ENCODE results near the gene SLC35G2. TPM values are rescaled to one million over a fixed set of nuclear protein-coding genes. Genes with fewer than 3 reads are reported as not detected.

Gene SLC35G2
- polyA plus RNA-seq (2013): 6.7 TPM

DNA sequence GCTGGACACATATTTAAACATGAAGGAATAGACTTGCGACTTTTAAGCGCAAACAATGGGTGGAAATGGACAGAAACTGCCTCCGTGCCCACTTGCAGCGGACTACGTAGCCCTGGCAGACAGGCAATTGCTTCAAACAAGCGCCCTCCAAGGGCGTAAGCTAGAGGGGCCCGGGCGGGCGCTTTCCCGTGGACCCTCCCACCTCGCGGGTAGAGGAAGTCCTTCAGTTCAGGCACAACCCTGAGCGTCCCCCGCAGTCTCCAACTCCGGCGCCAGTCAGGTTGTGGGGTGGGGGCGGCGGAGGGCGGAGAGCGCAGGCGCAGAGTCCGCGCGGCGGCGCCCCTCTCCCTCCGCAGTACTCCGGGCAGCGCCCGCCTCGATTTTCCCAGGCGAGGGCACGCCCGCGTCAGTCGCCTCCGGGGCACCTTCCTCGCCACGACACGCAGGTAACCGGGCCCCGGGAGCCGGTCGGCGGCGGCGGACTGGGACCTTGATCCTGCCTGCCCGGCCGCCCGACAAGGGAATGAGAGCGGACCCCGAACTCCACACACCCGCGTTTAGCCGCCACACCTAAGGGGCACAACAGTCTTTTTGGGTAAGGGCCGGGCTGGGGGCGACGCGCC lies at the start of gene SLC35G2:
Gene SLC35G2, plus strand, starts transcription at position 358 of the 623 bp plus-strand sequence. CDS start 35,335 bp downstream, outside the sequence.
- H3K27me3 ChIP-seq (replicated peaks in 2 of 5; ENCODE audit: control insufficient read depth in 4 of 5, insufficient read depth in 5 of 5, low read length in 4 of 5): no peaks in the 10 kb centered on the region
- H3K36me3 ChIP-seq (ENCODE audit: control insufficient read depth in 4 of 4, insufficient read depth in 4 of 4, low read length in 3 of 4): peaks cover 0 to 4% (median 0%) of the 10 kb centered on the region in 4 experiments
- H3K4me3 ChIP-seq (ENCODE audit: control insufficient read depth in 1 of 7, extremely low read depth in 1 of 7, insufficient read depth in 4 of 7, low read depth in 2 of 7, low read length in 6 of 7): peak within 1 kb of the TSS; percentile 58 to 92 (median 77)
- peak; percentile 75 to 93 (median 90) for DNase-seq
- WGBS (ENCODE audit: insufficient coverage): 0% methylated on average over 52 of the region's 60 CpGs
- peaks cover 0 to 3% (median 0%) of the 10 kb centered on the region in 5 experiments for H3K9me3 ChIP-seq (ENCODE audit: control extremely low read depth in 1 of 5, control insufficient read depth in 4 of 5, insufficient read depth in 2 of 5, low read depth in 1 of 5, low read length in 4 of 5)
- peak within 1 kb of the TSS; percentile 28 to 74 for H3K27ac ChIP-seq (ENCODE audit: insufficient read depth in 1 of 2, low read depth in 1 of 2, low read length in 2 of 2, poor library complexity in 1 of 2, severe bottlenecking in 2 of 2)
- POLR2A ChIA-PET: interaction anchor here (1.0 to 1.3 kb wide), 2 partner anchors 40 to 43 kb away, joined by 4 to 8 read pairs; partner anchors contain the start of gene NCK1
- H3K4me1 ChIP-seq (ENCODE audit: control extremely low read depth in 1 of 4, control insufficient read depth in 4 of 4, insufficient read depth in 4 of 4, low read length in 3 of 4): peaks cover 2 to 27% (median 15%) of the 10 kb centered on the region in 4 experiments
- CTCF ChIA-PET: interaction anchor here (0.6 to 1.0 kb wide), 5 partner anchors 17 to 202 kb away, joined by 3 read pairs; partner anchors contain the start of genes NCK1 and STAG1

DNA sequence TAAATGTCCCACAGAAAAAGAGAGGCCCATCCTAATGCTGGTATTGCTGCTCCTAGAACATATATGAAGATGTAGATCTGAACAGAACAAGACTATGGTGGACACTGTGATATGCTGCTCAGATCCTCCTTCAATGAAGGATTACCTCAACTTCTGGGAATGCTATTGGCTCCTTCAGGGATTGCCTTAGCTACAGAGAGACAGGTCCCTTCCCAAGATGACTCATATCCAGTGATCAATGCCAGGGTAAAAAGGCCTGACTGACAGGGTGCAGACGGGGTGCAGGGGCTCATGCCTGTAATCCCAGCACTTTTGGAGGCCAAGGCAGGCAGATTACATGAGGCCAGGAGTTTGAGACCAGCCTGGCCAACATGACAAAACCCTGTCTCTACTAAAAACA lies 46.2 kb upstream of the SLC35G2 start:
- no peaks in the 10 kb centered on the region for H3K36me3 ChIP-seq (ENCODE audit: control insufficient read depth in 4 of 4, insufficient read depth in 4 of 4, low read length in 3 of 4)
- H3K9me3 ChIP-seq (ENCODE audit: control extremely low read depth in 1 of 5, control insufficient read depth in 4 of 5, insufficient read depth in 2 of 5, low read depth in 1 of 5, low read length in 4 of 5): no peaks in the 10 kb centered on the region
- ChIA-PET CTCF (interaction anchor here (0.9 kb wide), 1 partner anchor 32 kb away, joined by 3 read pairs; no protein-coding TSS in a partner anchor), POLR2A (no interaction called here)
- DNase-seq: no peak
- H3K4me3 ChIP-seq (ENCODE audit: control insufficient read depth in 1 of 7, extremely low read depth in 1 of 7, insufficient read depth in 4 of 7, low read depth in 2 of 7, low read length in 6 of 7): no peak overlapping the region
- WGBS (ENCODE audit: insufficient coverage): 100% methylated on average over 1 of the region's 1 CpG
- H3K27ac ChIP-seq (ENCODE audit: insufficient read depth in 1 of 2, low read depth in 1 of 2, low read length in 2 of 2, poor library complexity in 1 of 2, severe bottlenecking in 2 of 2): no peak overlapping the region
- no peaks in the 10 kb centered on the region for H3K27me3 ChIP-seq (replicated peaks in 2 of 5; ENCODE audit: control insufficient read depth in 4 of 5, insufficient read depth in 5 of 5, low read length in 4 of 5)
- H3K4me1 ChIP-seq (ENCODE audit: control extremely low read depth in 1 of 4, control insufficient read depth in 4 of 4, insufficient read depth in 4 of 4, low read length in 3 of 4): no peaks in the 10 kb centered on the region

DNA sequence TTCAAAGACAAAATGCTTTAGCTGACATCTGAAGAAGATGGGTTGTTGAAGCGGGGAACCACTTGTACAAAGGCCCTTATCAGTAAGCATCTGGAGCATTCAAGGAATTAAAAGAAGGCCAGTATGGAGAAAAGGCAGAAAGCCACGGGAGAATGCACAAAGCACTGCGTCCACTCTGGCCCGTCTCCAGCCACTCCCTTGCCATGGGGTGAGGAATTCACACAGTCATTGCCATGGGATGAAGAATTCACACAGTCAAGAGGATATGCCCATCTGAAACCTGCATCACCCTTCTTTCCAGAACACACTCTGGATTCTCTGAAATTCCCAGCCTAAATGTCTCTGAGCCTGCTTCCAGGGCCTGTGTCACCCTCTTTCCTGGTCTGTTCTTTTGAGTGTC lies 40.1 kb upstream of the SLC35G2 start:
- ChIA-PET CTCF (interaction anchor here (1.0 to 2.2 kb wide), 2 partner anchors 12 to 15 kb away, joined by 4 to 5 read pairs; no protein-coding TSS in a partner anchor), POLR2A (no interaction called here)
- WGBS (ENCODE audit: insufficient coverage): 95% methylated on average over 4 of the region's 4 CpGs
- Histone ChIP-seq H3K27me3 (replicated peaks in 2 of 5; ENCODE audit: control insufficient read depth in 4 of 5, insufficient read depth in 5 of 5, low read length in 4 of 5) (no peaks in the 10 kb centered on the region), H3K27ac (ENCODE audit: insufficient read depth in 1 of 2, low read depth in 1 of 2, low read length in 2 of 2, poor library complexity in 1 of 2, severe bottlenecking in 2 of 2) (no peak overlapping the region), H3K4me1 (ENCODE audit: control extremely low read depth in 1 of 4, control insufficient read depth in 4 of 4, insufficient read depth in 4 of 4, low read length in 3 of 4) (no peaks in the 10 kb centered on the region), H3K4me3 (ENCODE audit: control insufficient read depth in 1 of 7, extremely low read depth in 1 of 7, insufficient read depth in 4 of 7, low read depth in 2 of 7, low read length in 6 of 7) (no peak overlapping the region), H3K36me3 (ENCODE audit: control insufficient read depth in 4 of 4, insufficient read depth in 4 of 4, low read length in 3 of 4) (no peaks in the 10 kb centered on the region), H3K9me3 (ENCODE audit: control extremely low read depth in 1 of 5, control insufficient read depth in 4 of 5, insufficient read depth in 2 of 5, low read depth in 1 of 5, low read length in 4 of 5) (no peaks in the 10 kb centered on the region)
- no peak for DNase-seq

DNA sequence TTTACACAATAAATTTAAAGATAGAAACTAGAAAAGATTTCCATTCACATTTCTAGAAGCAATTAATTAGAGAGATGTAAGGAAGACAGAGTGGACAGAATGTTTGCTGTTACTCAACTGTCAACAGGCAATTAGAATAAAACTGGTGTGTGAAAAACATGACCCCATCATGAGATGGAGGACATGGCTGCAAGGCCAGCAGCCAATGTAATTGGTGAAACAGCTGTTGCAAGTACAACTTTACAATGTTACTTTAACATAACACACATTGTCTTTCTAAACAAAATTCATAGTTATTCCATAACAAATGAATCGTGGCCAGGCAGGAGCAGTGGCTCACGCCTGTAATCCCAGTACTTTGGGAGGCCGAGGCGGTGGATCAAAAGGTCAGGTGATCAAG lies 38.2 kb upstream of the SLC35G2 start:
- Histone ChIP-seq H3K4me1 (ENCODE audit: control extremely low read depth in 1 of 4, control insufficient read depth in 4 of 4, insufficient read depth in 4 of 4, low read length in 3 of 4) (no peaks in the 10 kb centered on the region), H3K27me3 (replicated peaks in 2 of 5; ENCODE audit: control insufficient read depth in 4 of 5, insufficient read depth in 5 of 5, low read length in 4 of 5) (no peaks in the 10 kb centered on the region), H3K4me3 (ENCODE audit: control insufficient read depth in 1 of 7, extremely low read depth in 1 of 7, insufficient read depth in 4 of 7, low read depth in 2 of 7, low read length in 6 of 7) (no peak overlapping the region), H3K36me3 (ENCODE audit: control insufficient read depth in 4 of 4, insufficient read depth in 4 of 4, low read length in 3 of 4) (no peaks in the 10 kb centered on the region), H3K27ac (ENCODE audit: insufficient read depth in 1 of 2, low read depth in 1 of 2, low read length in 2 of 2, poor library complexity in 1 of 2, severe bottlenecking in 2 of 2) (no peak overlapping the region), H3K9me3 (ENCODE audit: control extremely low read depth in 1 of 5, control insufficient read depth in 4 of 5, insufficient read depth in 2 of 5, low read depth in 1 of 5, low read length in 4 of 5) (no peaks in the 10 kb centered on the region)
- ChIA-PET CTCF (interaction anchor here (0.7 to 2.1 kb wide), 2 partner anchors 28 to 194 kb away, joined by 3 to 4 read pairs; partner anchors contain the start of gene STAG1), POLR2A (no interaction called here)
- no peak for DNase-seq
- WGBS (ENCODE audit: insufficient coverage): 100% methylated on average over 3 of the region's 4 CpGs

DNA sequence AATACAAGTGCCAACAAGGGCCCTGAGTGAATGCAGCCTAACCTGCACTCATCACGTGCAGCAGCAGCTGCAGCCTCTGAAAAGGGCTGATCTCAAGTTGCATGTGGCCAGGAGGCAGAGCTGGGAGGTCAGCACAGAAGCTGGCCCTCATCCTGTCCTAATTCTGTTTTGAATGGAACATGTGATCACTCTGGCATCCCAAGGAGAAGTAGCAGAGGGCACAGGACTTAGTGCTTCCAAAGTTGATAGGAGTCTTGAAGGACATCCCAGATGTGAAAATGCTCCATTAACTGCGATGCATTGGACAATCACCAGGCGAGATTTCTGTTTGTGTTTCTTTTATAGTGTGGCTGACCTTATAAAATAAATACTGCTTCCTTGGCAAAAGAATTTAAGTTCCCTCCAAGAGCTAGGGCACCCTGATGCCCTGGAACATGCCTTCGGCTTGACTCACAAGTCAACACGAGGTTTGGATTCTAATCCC lies 35.2 kb upstream of the SLC35G2 start:
- H3K27ac ChIP-seq (ENCODE audit: insufficient read depth in 1 of 2, low read depth in 1 of 2, low read length in 2 of 2, poor library complexity in 1 of 2, severe bottlenecking in 2 of 2): no peak overlapping the region
- H3K27me3 ChIP-seq (replicated peaks in 2 of 5; ENCODE audit: control insufficient read depth in 4 of 5, insufficient read depth in 5 of 5, low read length in 4 of 5): no peaks in the 10 kb centered on the region
- peaks cover 10 to 18% (median 14%) of the 10 kb centered on the region in 4 experiments for H3K4me1 ChIP-seq (ENCODE audit: control extremely low read depth in 1 of 4, control insufficient read depth in 4 of 4, insufficient read depth in 4 of 4, low read length in 3 of 4)
- no peak overlapping the region for H3K4me3 ChIP-seq (ENCODE audit: control insufficient read depth in 1 of 7, extremely low read depth in 1 of 7, insufficient read depth in 4 of 7, low read depth in 2 of 7, low read length in 6 of 7)
- no peak for DNase-seq
- CTCF ChIA-PET: no interaction called here
- H3K9me3 ChIP-seq (ENCODE audit: control extremely low read depth in 1 of 5, control insufficient read depth in 4 of 5, insufficient read depth in 2 of 5, low read depth in 1 of 5, low read length in 4 of 5): no peaks in the 10 kb centered on the region
- WGBS (ENCODE audit: insufficient coverage): 96% methylated on average over 2 of the region's 5 CpGs
- no peaks in the 10 kb centered on the region for H3K36me3 ChIP-seq (ENCODE audit: control insufficient read depth in 4 of 4, insufficient read depth in 4 of 4, low read length in 3 of 4)
- POLR2A ChIA-PET: interaction anchor here (0.6 kb wide), 1 partner anchor 134 kb away, joined by 3 read pairs; no protein-coding TSS in a partner anchor

DNA sequence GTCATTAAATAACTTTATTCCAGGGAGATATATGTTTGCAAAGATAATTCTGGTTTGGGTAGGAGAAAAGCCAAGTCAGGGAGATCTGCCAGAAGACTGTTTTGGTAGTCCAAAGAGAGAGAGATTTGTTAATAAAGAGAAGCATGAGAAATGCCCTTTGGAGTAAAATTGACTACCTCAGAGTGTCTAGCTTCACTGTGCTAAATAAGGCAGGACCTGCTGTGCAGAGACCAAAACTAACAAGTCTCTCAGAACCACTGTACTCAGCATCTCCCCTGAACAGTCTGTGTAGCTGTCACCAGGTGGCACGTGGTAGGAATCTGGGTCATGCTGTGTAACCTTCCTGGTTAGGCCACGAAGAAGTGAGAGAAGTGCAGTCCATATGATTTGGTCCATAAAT lies 31.6 kb upstream of the SLC35G2 start:
- Histone ChIP-seq H3K9me3 (ENCODE audit: control extremely low read depth in 1 of 5, control insufficient read depth in 4 of 5, insufficient read depth in 2 of 5, low read depth in 1 of 5, low read length in 4 of 5) (no peaks in the 10 kb centered on the region), H3K4me3 (ENCODE audit: control insufficient read depth in 1 of 7, extremely low read depth in 1 of 7, insufficient read depth in 4 of 7, low read depth in 2 of 7, low read length in 6 of 7) (peak overlapping the region in 1 of 7 experiments; percentile 42), H3K27me3 (replicated peaks in 2 of 5; ENCODE audit: control insufficient read depth in 4 of 5, insufficient read depth in 5 of 5, low read length in 4 of 5) (no peaks in the 10 kb centered on the region), H3K36me3 (ENCODE audit: control insufficient read depth in 4 of 4, insufficient read depth in 4 of 4, low read length in 3 of 4) (no peaks in the 10 kb centered on the region), H3K4me1 (ENCODE audit: control extremely low read depth in 1 of 4, control insufficient read depth in 4 of 4, insufficient read depth in 4 of 4, low read length in 3 of 4) (peaks cover 10 to 20% (median 15%) of the 10 kb centered on the region in 4 experiments), H3K27ac (ENCODE audit: insufficient read depth in 1 of 2, low read depth in 1 of 2, low read length in 2 of 2, poor library complexity in 1 of 2, severe bottlenecking in 2 of 2) (peak overlapping the region; percentile 59 to 85)
- DNase-seq: peak in 2 of 3 donors; percentile 38 to 53
- POLR2A ChIA-PET: no interaction called here
- WGBS (ENCODE audit: insufficient coverage): 50% methylated on average over 1 of the region's 2 CpGs
- CTCF ChIA-PET: interaction anchor here (0.7 to 2.1 kb wide), 4 partner anchors 10 to 35 kb away, joined by 3 to 8 read pairs (median 3); partner anchors contain the start of gene STAG1

DNA sequence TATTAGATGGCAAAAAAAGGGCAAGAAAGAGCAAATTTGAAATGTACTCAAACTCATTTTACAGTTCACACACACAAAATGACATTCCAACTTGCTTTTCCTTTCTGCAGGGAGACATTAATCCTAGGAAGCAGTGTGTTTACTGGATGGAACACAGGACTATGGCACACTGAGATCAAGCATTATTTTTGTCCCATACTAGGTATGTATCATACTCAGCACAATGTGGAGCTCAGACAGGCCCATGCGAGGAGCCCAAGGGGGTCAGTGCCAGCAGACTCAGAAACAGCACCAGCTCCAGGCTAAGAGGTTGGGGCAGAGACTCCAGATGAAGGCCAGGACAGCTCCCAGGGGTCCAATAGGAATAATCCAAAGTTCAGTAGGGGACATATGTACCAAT lies 30.8 kb upstream of the SLC35G2 start:
- H3K9me3 ChIP-seq (ENCODE audit: control extremely low read depth in 1 of 5, control insufficient read depth in 4 of 5, insufficient read depth in 2 of 5, low read depth in 1 of 5, low read length in 4 of 5): no peaks in the 10 kb centered on the region
- no peak for DNase-seq
- ChIA-PET CTCF (interaction anchor here (1.3 to 2.1 kb wide), 3 partner anchors 23 to 226 kb away, joined by 3 to 8 read pairs (median 5); partner anchors contain the start of gene STAG1), POLR2A (no interaction called here)
- peaks cover 11 to 27% (median 17%) of the 10 kb centered on the region in 4 experiments for H3K4me1 ChIP-seq (ENCODE audit: control extremely low read depth in 1 of 4, control insufficient read depth in 4 of 4, insufficient read depth in 4 of 4, low read length in 3 of 4)
- no peak overlapping the region for H3K27ac ChIP-seq (ENCODE audit: insufficient read depth in 1 of 2, low read depth in 1 of 2, low read length in 2 of 2, poor library complexity in 1 of 2, severe bottlenecking in 2 of 2)
- WGBS (ENCODE audit: insufficient coverage): no CpG with 5 or more reads among the region's 1 CpG
- H3K27me3 ChIP-seq (replicated peaks in 2 of 5; ENCODE audit: control insufficient read depth in 4 of 5, insufficient read depth in 5 of 5, low read length in 4 of 5): no peaks in the 10 kb centered on the region
- H3K36me3 ChIP-seq (ENCODE audit: control insufficient read depth in 4 of 4, insufficient read depth in 4 of 4, low read length in 3 of 4): no peaks in the 10 kb centered on the region
- H3K4me3 ChIP-seq (ENCODE audit: control insufficient read depth in 1 of 7, extremely low read depth in 1 of 7, insufficient read depth in 4 of 7, low read depth in 2 of 7, low read length in 6 of 7): no peak overlapping the region
